HL-60 (cell line): ENCODE results near the gene FGFR2.

Experiments used
- DNase-seq, 2 experiments: peaks; one replicate each; pipeline ENCODE4 v3.0.0-alpha.2; 2010 to 2020; ENCODE audit warnings: low read depth in 1 of 2, low spot score in 1 of 2
- H3K27ac ChIP-seq: fragments of 250-450 bp; sonication (Bioruptor Pico); replicated peaks from 2 replicates; pipeline ENCODE4 v1.5.1; 2020; ENCODE audit warnings: mild to moderate bottlenecking, moderate library complexity
- H3K27me3 ChIP-seq: fragments of 250-450 bp; sonication (Bioruptor Pico); 2 replicates; pipeline ENCODE4 v1.5.1; 2021; ENCODE audit warnings: mild to moderate bottlenecking, moderate library complexity; ENCODE audit not compliant: insufficient read depth, poor library complexity, severe bottlenecking
- H3K4me3 ChIP-seq: replicated peaks from 2 replicates; pipeline ENCODE4 v1.5.1; 2011; ENCODE audit warnings: mild to moderate bottlenecking, control low read depth, low read length; ENCODE audit not compliant: insufficient read depth
- CTCF ChIP-seq: IDR thresholded peaks from one replicate; pipeline ENCODE4 v1.5.1; 2011; ENCODE audit warnings: low read length, control low read depth, inconsistent platforms; ENCODE audit not compliant: insufficient read depth
- GABPA ChIP-seq: IDR thresholded peaks from 2 replicates; pipeline ENCODE4 v1.6.1; 2012; ENCODE audit warnings: low read depth
- POLR2AphosphoS5 ChIP-seq: IDR thresholded peaks from 2 replicates; pipeline ENCODE4 v1.6.1; 2012; ENCODE audit warnings: low read depth
- REST ChIP-seq: IDR thresholded peaks from 2 replicates; pipeline ENCODE4 v1.6.1; 2012; ENCODE audit warnings: low read depth; ENCODE audit not compliant: insufficient replicate concordance
- SPI1 ChIP-seq: IDR thresholded peaks from 2 replicates; pipeline ENCODE4 v1.6.1; 2012; ENCODE audit warnings: low read depth, mild to moderate bottlenecking, borderline replicate concordance

Gene FGFR2

GRCh38 chr10:121601458-121601857, 3.2 kb upstream of the FGFR2 start:
- TF ChIP-seq CTCF (no peak), GABPA (no peak), POLR2AphosphoS5 (no peak)
- Histone ChIP-seq H3K4me3 (no peak overlapping the region), H3K27ac (no peak overlapping the region), H3K27me3 (peaks cover 49% of the 10 kb centered on the region)
- DNase-seq, result no peak

- Histone ChIP-seq H3K27ac (no peak overlapping the region), H3K27me3 (peaks cover 54% of the 10 kb centered on the region), H3K4me3 (no peak overlapping the region)
- TF ChIP-seq CTCF, result no peak
- TF ChIP-seq REST, result no peak
- TF ChIP-seq GABPA, result no peak
- TF ChIP-seq SPI1, result no peak
- no peak for TF ChIP-seq POLR2AphosphoS5
- DNase-seq, result no peak
Measured at GRCh38 chr10:121600611-121601010, 2.4 kb upstream of the FGFR2 start.

GRCh38 chr10:121599947-121600346, 1.7 kb upstream of the FGFR2 start:
- no peak for TF ChIP-seq GABPA
- Histone ChIP-seq H3K27me3 (peaks cover 56% of the 10 kb centered on the region), H3K27ac (no peak overlapping the region), H3K4me3 (no peak overlapping the region)
- no peak for DNase-seq

- Histone ChIP-seq H3K4me3 (no peak overlapping the region), H3K27ac (no peak overlapping the region), H3K27me3 (peaks cover 64% of the 10 kb centered on the region)
- TF ChIP-seq CTCF, result no peak
- no peak for TF ChIP-seq GABPA
- no peak for TF ChIP-seq SPI1
- no peak for TF ChIP-seq POLR2AphosphoS5
- TF ChIP-seq REST, result no peak
- no peak for DNase-seq
Measured at GRCh38 chr10:121597504-121598262, 561 bp downstream of the FGFR2 start.
